Upper lobe of left lung (tissue), 4 donors: ENCODE measurements around the gene STIM1.
A peak's percentile ranks its signal among the peaks of the same experiment; 100 is the strongest.

ENCODE experiments used
- CTCF ChIP-seq, 6 experiments: fragments of 450-650 bp in 4 of 6; fragments of 200-600 bp in 2 of 6; sonication (generic) in 2 of 6; IDR thresholded peaks; one replicate each; pipeline ENCODE4 v1.5.1; 2016 to 2019; ENCODE audit warnings: antibody characterized with exemption in 6 of 6
- EP300 ChIP-seq, 4 donors: sonication (generic); formaldehyde crosslinking; IDR thresholded peaks; one replicate each; pipeline ENCODE4 v1.5.1; 2017; ENCODE audit warnings: antibody characterized with exemption in 4 of 4, control low read depth in 2 of 4
- POLR2A ChIP-seq, 4 donors: fragments of 450-650 bp; IDR thresholded peaks; one replicate each; pipeline ENCODE4 v1.5.1; 2016 to 2017; ENCODE audit warnings: antibody characterized with exemption in 4 of 4, mild to moderate bottlenecking in 2 of 4
- POLR2AphosphoS5 ChIP-seq, 2 donors: sonication (generic); formaldehyde crosslinking; IDR thresholded peaks; one replicate each; pipeline ENCODE4 v1.5.1; 2017; ENCODE audit warnings: antibody characterized with exemption in 2 of 2

GRCh38 chr11:3824714-3825472 is 30.6 kb upstream of the STIM1 start:
- TF ChIP-seq CTCF (IDR thresholded peaks at IDR 0.05), result peak; percentile 73 to 93 (median 80)
- no peak for TF ChIP-seq POLR2A (IDR thresholded peaks at IDR 0.05)
- peak in 1 of 2 donors; percentile 25 for TF ChIP-seq POLR2AphosphoS5 (IDR thresholded peaks at IDR 0.05)
- no peak for TF ChIP-seq EP300 (IDR thresholded peaks at IDR 0.05)
